ENCODE measurements around the gene LRRC59.

The LRRC59 gene

GRCh38 chr17:50372222-50372757 is 25.0 kb downstream of the LRRC59 start:
- Histone ChIP-seq H3K27ac (peak overlapping the region; percentile 94), H3K36me3 (replicated peaks) (peaks cover 32% of the 10 kb centered on the region), H3K27me3 (replicated peaks) (no peaks in the 10 kb centered on the region), H3K4me3 (ENCODE audit: low read depth, low read length) (peak overlapping the region; percentile 72)
- DNase-seq: no peak
- in situ Hi-C loops (cut with HindIII; ENCODE audit: low pct_ligation_motif_present, low sequenced_read_pairs): no loop called here
- TF ChIP-seq CTCF (IDR thresholded peaks at IDR 0.05; ENCODE audit: low read depth, low read length, missing control alignments): no peak

GRCh38 chr17:50371526-50371925 is 25.8 kb downstream of the LRRC59 start:
- Histone ChIP-seq H3K4me3 (ENCODE audit: low read depth, low read length) (no peak overlapping the region), H3K36me3 (replicated peaks) (peaks cover 40% of the 10 kb centered on the region), H3K27me3 (replicated peaks) (no peaks in the 10 kb centered on the region), H3K27ac (no peak overlapping the region)
- in situ Hi-C loops (cut with HindIII; ENCODE audit: low pct_ligation_motif_present, low sequenced_read_pairs): no loop called here
- TF ChIP-seq CTCF (IDR thresholded peaks at IDR 0.05; ENCODE audit: low read depth, low read length, missing control alignments): no peak
- no peak for DNase-seq

GRCh38 chr17:50370052-50370451 is 27.3 kb downstream of the LRRC59 start:
- in situ Hi-C loops (cut with HindIII; ENCODE audit: low pct_ligation_motif_present, low sequenced_read_pairs): no loop called here
- no peak for TF ChIP-seq CTCF (IDR thresholded peaks at IDR 0.05; ENCODE audit: low read depth, low read length, missing control alignments)
- no peak overlapping the region for H3K4me3 ChIP-seq (ENCODE audit: low read depth, low read length)
- DNase-seq: no peak
- peaks cover 44% of the 10 kb centered on the region for H3K36me3 ChIP-seq (replicated peaks)
- no peaks in the 10 kb centered on the region for H3K27me3 ChIP-seq (replicated peaks)
- no peak overlapping the region for H3K27ac ChIP-seq

- DNase-seq: no peak
- no peak for TF ChIP-seq CTCF (IDR thresholded peaks at IDR 0.05; ENCODE audit: low read depth, low read length, missing control alignments)
- in situ Hi-C loops (cut with HindIII; ENCODE audit: low pct_ligation_motif_present, low sequenced_read_pairs): no loop called here
- Histone ChIP-seq H3K4me3 (ENCODE audit: low read depth, low read length) (no peak overlapping the region), H3K36me3 (replicated peaks) (peaks cover 44% of the 10 kb centered on the region), H3K27ac (no peak overlapping the region), H3K27me3 (replicated peaks) (no peaks in the 10 kb centered on the region)
These were observed 29.9 kb downstream of the LRRC59 start for GRCh38 chr17:50367401-50367800.

- Histone ChIP-seq H3K4me3 (ENCODE audit: low read depth, low read length) (no peak overlapping the region), H3K27ac (no peak overlapping the region), H3K27me3 (replicated peaks) (no peaks in the 10 kb centered on the region), H3K36me3 (replicated peaks) (peaks cover 47% of the 10 kb centered on the region)
- no peak for DNase-seq
- no peak for TF ChIP-seq CTCF (IDR thresholded peaks at IDR 0.05; ENCODE audit: low read depth, low read length, missing control alignments)
- in situ Hi-C loops (cut with HindIII; ENCODE audit: low pct_ligation_motif_present, low sequenced_read_pairs): no loop called here
These were observed 31.5 kb downstream of the LRRC59 start for GRCh38 chr17:50365649-50366393.
